GM21576 (cell line): Measurements from ENCODE around the gene IL31RA.
"Not testable (repeated sequence)": the region's sequence is repeated elsewhere in the genome, so short reads cannot be mapped to it uniquely, and the experiment has no call there.

ENCODE experiments used
- ATAC-seq: cut with Tn5 transposase; IDR thresholded peaks from one replicate; pipeline ENCODE4 v1.9.1; 2021; ENCODE audit warnings: mild to moderate bottlenecking, moderate library complexity; ENCODE audit not compliant: unreplicated experiment

IL31RA gene

DNA sequence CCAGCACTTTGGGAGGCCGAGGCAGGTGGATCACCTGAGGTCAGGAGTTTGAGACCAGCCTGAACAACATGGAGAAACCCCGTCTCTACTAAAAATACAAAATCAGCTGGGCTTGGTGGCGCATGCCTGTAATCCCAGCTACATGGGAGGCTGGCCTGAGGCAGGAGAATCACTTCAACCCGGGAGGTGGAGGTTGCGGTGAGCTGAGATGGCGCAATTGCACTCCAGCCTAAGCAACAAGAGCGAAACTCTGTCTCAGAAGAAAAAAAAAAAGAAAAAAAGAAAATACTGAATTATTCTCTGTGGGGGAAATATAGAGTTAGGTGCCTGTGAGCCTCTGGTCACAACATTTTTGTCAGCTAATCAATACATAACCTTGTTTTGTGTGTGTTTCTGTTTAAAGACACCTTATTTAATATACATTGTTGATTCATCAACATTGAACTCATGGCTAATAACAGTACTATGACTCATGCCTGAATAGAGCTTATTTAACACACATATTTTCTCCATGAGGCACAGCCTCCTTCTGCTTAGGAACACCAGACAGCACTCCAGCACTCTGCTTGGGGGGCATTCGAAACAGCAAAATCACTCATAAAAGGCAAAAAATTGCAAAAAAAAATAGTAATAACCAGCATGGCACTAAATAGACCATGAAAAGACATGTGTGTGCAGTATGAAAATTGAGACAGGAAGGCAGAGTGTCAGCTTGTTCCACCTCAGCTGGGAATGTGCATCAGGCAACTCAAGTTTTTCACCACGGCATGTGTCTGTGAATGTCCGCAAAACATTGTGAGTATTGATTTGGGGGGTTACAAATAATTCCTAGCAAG is at the start of gene IL31RA:
Gene IL31RA, plus strand, starts transcription at position 519 of the 836 bp plus-strand sequence. Its CDS starts 214 bp downstream, at position 733.
- ATAC-seq: no peak

DNA sequence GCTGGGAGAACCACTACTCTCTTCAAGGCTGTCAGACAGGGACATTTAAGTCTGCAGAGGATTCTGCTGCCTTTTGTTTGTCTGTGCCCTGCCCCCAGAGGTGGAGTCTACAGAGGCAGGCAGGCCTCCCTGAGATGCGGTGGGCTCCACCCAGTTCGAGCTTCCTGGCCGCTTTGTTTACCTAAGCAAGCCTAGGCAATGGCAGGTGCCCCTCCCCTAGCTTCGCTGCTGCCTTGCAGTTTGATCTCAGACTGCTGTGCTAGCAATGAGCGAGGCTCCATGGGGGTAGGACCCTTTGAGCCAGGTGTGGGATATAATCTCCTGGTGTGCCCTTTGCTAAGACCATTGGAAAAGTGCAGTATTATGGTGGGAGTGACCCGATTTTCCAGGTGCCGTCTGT is 42.3 kb upstream of the IL31RA start:
- not testable (repeated sequence) for ATAC-seq

DNA sequence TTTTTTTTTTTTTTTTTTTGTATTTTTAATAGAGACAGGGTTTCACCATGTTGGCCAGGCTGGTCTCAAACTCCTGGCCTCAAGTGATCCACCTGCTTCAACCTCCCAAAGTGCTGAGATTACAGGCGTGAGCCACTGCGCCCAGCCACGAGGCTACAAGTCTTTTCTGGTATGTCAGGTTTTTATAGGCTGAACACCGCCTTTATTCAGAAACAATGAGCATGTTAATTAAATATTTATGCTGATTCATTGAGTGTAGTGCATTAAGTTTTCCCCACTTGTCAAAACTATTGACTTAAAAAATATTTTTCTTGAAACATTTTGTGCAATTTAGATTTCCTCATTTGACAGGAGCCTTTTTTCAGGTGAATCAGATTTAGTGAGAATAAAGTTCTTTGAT is 35.2 kb upstream of the IL31RA start:
- not testable (repeated sequence) for ATAC-seq

DNA sequence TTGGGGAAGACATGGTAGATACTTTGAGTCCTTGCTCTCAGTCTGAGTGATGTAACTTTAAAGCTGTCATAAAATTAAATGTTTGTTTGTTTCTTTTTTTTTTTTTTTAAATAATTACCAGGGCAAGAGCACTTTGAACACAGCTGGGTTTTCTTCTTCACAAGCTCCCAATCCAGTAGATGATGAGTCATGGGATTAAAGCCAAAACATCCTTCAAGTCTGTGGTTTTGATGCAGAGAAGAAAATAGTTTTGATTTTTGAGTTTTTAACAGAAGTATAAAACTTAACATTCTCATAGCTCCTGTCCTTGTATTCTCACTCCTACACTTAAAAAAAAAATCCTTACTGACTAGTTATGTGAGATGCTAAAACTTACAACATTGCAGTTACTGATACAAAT is 34.8 kb upstream of the IL31RA start:
- no peak for ATAC-seq

DNA sequence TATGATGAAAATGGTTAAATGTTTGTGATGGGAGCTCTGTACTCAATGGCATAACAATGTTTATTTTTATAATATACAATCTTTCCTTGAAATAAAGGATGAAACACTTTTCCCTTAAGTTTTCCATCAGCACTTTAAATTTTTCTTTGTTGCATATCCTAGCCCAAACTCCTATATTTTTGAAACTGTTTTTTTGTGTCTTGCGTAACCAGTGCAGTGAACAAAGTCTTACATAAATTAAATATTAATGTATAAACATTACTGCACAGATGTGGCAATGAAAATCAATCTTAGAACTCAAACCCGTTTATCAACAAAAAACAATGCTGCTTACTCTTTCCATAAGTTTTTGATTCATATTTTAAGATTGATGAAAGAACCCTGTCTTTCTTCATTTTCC is 34.1 kb upstream of the IL31RA start:
- no peak for ATAC-seq

DNA sequence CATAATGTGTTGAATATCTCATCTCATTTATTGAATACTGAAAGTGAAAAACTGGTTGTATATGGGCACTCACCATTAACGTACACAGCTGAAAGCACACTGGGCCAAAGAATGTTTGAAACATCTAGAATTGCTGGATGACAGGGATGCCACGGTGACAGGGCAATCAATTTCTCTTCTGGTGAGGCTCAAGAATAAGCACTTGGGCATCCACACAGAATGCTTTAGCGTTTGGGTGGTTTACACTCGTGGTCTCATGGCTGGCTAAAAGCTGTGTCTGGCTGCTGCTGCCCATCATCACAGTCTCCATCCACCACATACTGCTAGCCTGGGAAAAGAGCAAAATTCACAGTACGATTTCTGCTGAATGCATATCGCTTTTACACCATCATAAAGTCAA is 30.7 kb upstream of the IL31RA start:
- no peak for ATAC-seq

DNA sequence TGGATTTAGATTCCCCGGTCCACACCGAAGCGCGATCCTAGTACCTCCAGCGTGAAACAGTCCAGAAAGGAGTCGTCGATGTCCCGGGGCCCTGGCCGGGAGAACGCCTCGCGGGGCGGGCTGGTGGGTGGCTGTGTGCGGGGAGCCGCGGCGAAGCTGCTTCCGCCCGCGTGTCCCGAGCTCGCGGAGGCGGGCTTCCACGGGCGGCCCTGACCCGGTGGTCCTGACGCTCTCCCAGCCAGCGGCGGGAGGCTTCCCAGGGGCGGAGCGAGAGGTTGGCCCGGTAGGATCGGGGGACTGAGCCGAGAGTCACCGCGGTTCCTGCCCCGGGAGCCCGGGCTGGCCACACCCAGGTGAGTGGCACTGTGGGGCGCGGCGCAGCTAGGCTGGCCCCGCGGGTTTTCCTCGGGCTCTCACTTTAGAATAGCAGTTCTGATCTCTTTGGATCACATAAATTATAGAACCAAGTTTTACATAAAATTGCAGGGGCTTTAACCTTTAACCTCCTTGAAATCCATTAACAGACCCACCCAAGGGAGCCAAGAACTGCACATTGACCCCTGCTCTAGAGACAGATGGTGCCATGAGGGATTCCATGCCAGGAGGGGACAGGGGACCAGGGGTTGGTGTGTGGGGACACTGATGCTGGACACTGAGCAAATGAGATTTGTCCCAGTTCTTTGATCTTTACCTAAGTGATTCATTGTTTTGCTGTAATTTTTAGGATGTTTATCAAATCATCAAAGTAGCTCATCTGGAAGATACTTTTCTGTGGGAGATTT is 29.2 kb upstream of the IL31RA start:
- ATAC-seq: no peak

DNA sequence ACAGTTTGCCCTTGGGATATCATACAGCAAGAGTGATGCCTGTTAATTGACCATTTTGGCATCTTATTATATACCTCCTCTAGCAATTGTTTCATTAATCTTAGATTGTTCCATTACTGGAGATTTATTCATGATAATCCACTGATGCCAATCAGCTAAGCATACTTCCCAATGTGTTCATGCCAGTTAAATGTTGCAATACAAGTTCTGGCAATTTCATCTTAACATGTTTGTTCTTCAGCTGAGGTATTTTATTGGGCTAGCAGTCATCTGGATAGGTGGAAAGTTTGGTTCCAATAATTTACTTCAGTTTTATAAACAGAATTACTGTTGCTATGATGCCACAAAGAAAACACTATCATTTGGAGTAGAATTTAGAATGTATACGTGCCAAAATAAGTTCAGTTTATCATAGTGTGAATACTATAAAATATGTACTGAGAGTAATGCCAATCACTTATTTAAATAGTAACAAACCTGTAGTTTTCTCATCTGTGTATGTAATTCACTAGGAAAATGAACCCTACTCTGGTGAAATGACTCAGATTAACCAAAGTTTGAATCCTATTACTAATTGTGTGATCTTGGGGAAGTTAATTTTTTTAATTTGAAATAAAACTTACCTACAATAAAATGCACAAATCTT is 27.9 kb upstream of the IL31RA start:
- no peak for ATAC-seq

DNA sequence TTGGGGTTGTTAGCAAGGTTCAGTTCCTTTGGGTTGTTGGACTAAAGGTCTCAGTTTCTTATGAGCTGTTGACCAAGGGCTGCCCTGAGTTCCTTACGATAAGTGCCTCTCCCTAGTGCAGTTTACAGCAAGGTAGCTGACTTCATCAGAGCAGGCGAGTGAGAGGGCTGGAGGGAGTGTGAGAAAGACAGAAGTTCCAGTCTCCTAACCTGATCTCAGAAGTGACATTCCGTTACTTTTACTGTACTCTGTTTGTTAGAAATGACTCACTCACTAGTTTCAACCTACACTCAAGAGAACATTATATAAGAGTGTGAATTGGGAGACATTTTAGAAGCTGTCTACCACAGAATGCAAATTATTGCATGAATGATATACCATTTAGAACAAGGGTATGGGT is 21.2 kb upstream of the IL31RA start:
- ATAC-seq: no peak

DNA sequence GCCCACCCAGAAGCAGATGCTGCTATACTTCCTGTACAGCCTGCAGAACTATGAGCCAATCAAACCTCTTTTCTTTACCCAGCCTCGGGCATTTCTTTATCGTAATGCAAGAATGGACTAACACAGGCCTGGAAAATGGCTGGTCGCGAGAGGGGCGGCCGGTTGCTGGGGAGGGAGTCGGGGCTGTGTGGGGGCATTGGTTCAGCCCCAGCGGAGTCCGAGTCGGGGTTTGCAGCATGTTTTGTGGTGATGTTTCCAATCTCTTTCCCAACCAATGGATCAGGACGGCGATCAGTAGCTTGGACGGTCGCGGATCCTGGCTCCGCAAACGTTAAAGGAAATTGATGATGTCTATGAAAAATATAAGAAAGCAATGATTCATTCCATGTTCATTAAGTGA is 18.7 kb upstream of the IL31RA start:
- no peak for ATAC-seq

DNA sequence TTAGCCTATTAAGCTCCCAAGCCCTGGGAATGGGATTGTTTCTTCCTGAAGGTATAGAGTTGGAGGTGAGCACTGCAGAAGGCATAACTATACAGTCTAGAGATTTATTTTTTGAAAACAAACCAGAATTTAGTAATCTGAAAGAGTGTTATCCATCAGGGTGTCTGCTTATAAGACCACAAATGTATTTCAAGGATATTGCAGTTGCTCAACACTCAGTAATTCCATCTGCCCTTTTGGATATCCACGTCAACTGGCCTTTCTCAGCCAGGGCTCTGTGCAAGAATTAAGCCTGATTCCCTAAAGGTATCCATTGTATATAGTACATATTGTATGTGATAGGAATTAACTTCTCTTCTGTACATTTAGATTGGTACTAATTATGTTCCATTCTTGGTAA is 15.0 kb upstream of the IL31RA start:
- no peak for ATAC-seq

DNA sequence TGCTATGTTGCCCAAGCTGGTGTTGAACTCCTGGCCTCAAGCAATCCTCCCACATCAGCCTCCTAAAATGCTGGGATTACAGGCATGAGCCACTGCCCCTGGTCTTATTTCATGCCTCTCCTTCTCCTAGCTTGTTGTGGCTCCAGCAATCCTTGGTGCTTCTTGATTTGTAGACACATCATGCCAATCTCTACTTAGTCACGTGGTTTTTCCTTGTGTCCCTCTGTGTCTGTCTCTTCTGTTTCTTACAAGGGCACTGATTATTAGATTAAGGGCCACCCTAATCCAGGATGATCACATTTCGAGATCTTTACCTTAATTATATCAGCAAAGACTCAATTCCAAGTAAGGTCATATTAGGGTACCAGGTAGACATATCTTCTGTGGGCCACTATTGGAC is 9.2 kb upstream of the IL31RA start:
- no peak for ATAC-seq

DNA sequence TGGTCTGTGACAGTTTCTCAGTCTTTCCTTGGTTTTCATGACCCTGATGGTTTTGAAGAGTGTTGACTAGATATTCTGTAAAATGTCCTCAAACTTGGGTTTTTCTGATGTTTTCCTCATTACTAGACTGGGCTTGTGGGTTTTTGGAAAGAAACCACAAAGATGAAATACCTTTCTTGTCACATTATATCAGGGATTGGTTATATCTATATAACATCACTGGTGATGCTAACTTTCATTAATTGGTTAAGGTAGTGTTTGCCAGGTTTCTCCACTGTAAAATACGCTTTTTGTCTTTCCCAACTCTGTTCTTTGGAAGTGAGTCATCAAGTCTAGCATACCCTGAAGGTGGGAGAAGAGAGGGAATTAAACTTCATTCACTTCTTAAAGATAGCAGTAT is 3.3 kb upstream of the IL31RA start:
- no peak for ATAC-seq

DNA sequence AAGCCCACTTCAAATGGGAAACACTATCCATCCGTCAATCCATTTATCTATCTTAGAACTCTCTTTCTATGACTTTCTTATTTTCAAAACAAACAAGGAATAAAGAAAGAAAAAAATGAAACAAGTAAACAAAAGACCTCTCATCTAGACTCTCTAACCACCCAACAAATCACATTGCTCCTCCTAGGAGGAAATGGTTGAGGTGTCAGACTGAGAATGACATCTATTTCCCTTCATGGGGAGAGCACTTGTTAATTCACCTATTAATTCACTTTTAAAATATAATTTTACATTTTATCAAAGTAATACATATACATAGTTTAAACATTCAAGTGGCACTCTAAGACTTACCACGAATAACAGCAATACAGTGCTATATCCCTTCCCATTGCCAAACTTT is 2.4 kb upstream of the IL31RA start:
- ATAC-seq: no peak

DNA sequence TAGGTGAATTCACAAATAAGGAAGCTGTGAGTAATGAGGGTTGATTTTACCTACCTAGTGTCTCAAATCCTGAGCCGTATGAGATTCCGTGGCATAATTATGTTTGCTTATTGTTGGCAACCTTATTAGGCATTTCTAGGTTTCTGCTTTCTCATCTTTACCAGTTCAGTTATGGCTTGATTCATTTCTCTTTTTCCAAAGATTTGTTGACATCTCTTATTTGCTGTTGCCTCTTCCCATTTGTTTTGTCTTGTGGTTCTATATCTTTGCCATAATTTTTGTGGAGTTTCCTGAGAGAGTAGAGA is 470 bp downstream of the IL31RA start:
- no peak for ATAC-seq

DNA sequence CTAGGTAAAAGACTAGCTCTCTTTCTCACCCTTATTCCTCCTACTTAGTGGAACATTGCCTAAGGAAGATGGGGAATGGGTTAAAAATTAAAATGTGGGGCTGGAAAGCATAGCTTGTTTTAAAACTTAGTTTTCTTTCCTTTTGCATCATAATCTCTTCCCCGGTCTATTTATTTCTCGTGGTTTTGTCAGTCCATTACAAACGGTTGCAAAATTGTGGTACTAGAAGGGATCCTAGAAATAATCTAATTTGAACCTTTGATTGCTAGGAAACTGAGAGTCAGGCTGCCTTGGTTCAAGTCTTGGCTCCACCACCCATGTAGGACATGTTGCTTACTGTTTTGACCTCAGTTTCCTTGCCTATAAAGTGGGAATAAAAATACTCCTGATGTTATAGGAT is 1.3 kb downstream of the IL31RA start:
- no peak for ATAC-seq

DNA sequence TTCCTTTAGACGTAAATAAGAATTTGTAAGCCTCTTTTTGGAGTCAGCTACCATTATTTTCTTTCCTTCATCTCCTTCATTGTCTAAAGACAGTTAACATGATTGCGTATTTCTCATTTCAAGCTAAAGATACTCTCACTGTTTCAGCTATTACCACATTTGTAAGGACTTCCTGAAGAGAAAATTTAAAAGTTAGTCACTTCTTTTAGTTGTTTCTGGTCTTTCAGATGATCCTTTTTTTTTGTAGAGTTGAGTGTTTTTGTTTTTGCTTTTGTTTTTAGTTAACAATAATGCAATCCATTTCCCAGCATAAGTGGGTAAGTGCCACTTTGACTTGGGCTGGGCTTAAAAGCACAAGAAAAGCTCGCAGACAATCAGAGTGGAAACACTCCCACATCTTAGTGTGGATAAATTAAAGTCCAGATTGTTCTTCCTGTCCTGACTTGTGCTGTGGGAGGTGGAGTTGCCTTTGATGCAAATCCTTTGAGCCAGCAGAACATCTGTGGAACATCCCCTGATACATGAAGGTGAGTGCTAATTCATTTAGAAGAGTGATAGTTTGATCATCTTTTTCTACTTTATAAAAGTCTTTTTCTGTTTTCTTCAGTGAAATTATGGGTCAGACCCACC is 2.0 kb downstream of the IL31RA start:
- no peak for ATAC-seq

DNA sequence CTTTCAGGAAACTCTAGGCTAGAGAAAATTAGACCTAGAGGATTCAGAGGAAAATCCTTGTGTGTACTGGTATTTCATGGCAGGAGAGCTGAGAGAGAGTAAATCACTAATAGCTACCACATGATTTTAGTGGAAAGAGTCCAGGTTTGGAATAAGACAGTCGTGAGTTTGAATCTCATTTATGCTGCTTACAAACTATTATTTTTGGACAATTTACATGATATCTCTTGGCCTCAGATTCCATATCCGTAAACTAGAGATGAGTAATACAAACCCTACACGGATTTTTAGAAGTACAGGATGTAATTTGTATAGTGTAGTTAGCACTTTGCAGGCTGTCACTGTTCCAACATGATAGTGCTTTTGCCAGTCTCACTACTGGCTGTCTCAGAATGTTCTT is 2.7 kb downstream of the IL31RA start:
- ATAC-seq: no peak

DNA sequence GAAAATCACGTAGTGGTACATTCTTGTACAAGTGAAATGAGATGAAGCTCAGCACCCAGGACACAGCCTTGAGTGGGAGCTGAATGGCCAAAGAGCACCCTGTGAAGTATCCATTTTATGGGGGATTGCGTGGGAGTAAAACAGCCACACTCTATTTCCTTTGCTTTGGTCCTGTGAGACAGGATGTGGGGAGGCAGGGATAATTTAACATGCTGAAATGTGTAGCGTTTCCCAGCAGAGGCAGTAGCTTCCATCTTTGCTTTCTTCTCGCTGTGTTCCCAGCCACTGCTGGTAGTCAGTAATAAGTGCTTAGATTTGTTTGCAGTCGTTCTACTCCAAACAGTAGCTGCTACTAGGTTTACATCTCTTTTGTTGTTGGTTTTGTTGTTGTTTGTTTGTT is 4.4 kb downstream of the IL31RA start:
- ATAC-seq: no peak

DNA sequence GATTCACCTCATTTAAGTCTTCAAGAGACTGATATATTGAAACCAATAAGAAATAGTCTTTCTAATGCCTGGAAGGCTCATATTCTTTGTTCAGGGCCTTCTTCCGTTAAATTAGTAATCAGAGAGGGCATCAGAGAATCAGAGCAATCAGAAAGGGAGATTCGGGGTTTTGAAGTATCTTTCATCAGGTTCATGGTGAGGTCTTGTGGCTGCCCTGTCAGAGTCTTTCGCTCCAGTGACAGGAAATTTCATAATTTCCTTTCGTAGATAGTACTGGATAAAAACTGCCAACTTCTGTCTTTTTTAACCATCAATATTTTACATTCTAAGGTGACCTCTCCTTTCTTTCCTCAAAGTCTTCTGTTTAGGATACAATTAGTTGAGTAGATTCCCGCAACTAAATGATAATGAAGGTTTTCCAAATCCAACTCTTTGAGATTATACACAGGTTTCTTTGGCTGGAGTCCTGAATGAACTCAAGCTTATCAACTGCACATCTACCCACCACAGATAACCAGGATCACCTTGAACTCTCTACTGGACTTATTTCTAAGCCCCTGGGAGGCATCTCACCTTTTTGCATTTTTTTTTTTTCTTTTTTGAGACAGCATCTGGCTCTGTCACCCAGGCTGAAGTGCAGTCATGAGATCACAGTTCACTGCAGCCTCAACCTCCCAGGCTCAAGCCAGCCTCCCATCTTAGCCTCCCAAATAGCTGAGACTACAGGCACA is 5.5 kb downstream of the IL31RA start:
- ATAC-seq: no peak

DNA sequence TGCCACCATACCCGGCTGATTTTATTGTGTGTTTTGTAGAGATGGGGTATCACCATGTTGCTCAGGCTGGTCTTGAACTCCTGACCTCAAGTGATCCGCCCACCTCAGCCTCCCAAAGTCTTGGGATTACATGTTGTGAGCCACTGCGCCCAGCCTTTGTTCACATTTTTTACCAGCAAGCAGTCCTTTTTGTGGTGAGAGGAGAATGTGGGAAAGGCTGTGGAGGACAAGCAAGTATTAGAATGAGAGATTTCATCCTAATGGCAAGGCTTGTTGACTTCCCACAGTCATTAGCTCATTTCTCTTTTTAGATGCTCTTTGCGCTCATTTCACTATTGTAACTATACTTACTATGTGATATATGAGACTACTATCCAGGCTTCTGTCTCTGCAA is 6.1 kb downstream of the IL31RA start:
- ATAC-seq: no peak
